Liver (tissue), 9 donors: Measurements from ENCODE around the gene TSPAN12. TPM values are rescaled to one million over a fixed set of nuclear protein-coding genes. Genes with fewer than 3 reads are reported as not detected.

ENCODE experiments used
- DNase-seq: peaks from one replicate; pipeline ENCODE4 v3.0.0-alpha.2; 2017; ENCODE audit warnings: low spot score
- H3K27ac ChIP-seq, 2 donors: one replicate each; pipeline ENCODE4 v1.7.0; 2013; ENCODE audit warnings: inconsistent platforms in 2 of 2, low read length in 2 of 2, control low read depth in 1 of 2, low read depth in 1 of 2, mild to moderate bottlenecking in 1 of 2
- H3K27me3 ChIP-seq, 4 donors: one replicate each; pipeline versions ENCODE4 v1.6.1 to v1.7.0; 2013; ENCODE audit warnings: low read length in 3 of 4, inconsistent platforms in 1 of 4, mild to moderate bottlenecking in 1 of 4, moderate library complexity in 1 of 4; ENCODE audit not compliant: control insufficient read depth in 4 of 4, insufficient read depth in 4 of 4
- H3K36me3 ChIP-seq, 4 donors: one replicate each; pipeline versions ENCODE4 v1.6.1 to v1.7.0; 2013; ENCODE audit warnings: low read length in 3 of 4, mild to moderate bottlenecking in 3 of 4, low read depth in 1 of 4, moderate library complexity in 1 of 4; ENCODE audit not compliant: control insufficient read depth in 4 of 4, insufficient read depth in 3 of 4
- H3K4me1 ChIP-seq, 4 donors: one replicate each; pipeline versions ENCODE4 v1.6.1 to v1.7.0; 2013; ENCODE audit warnings: low read length in 3 of 4, mild to moderate bottlenecking in 3 of 4, moderate library complexity in 1 of 4; ENCODE audit not compliant: control insufficient read depth in 4 of 4, insufficient read depth in 4 of 4
- H3K4me3 ChIP-seq, 3 donors: one replicate each; pipeline versions ENCODE4 v1.6.1 to v1.7.0; 2013; ENCODE audit warnings: low read length in 3 of 3, control low read depth in 1 of 3, low read depth in 1 of 3, mild to moderate bottlenecking in 1 of 3
- H3K9ac ChIP-seq, 2 donors: one replicate each; pipeline ENCODE4 v1.7.0; 2013; ENCODE audit warnings: low read length in 2 of 2, mild to moderate bottlenecking in 2 of 2, moderate library complexity in 2 of 2, control low read depth in 1 of 2, low read depth in 1 of 2
- H3K9me3 ChIP-seq, 4 donors: one replicate each; pipeline versions ENCODE4 v1.6.1 to v1.7.0; 2013; ENCODE audit warnings: low read length in 3 of 4; ENCODE audit not compliant: control insufficient read depth in 4 of 4
- ATF3 ChIP-seq: IDR thresholded peaks from 2 replicates; pipeline ENCODE4 v1.6.1; 2016; ENCODE audit warnings: antibody characterized with exemption
- CTCF ChIP-seq: fragments of 150-350 bp; IDR thresholded peaks from 2 replicates; pipeline ENCODE4 v1.5.1; 2017; ENCODE audit warnings: improper control_type of control experiment, low read depth, low read length; ENCODE audit not compliant: missing input control
- EGR1 ChIP-seq, 2 donors: IDR thresholded peaks; 2 replicates each; pipeline ENCODE4 v1.6.1; 2016 to 2018; ENCODE audit warnings: antibody characterized with exemption in 2 of 2, low read depth in 2 of 2
- FOXA1 ChIP-seq: IDR thresholded peaks from 2 replicates; pipeline ENCODE4 v1.6.1; 2016; ENCODE audit warnings: antibody characterized with exemption
- FOXA2 ChIP-seq: IDR thresholded peaks from 2 replicates; pipeline ENCODE4 v1.6.1; 2016; ENCODE audit warnings: antibody characterized with exemption
- GABPA ChIP-seq, 2 donors: IDR thresholded peaks in 1 of 2; conservative IDR thresholded peaks in 1 of 2; 2 replicates each; pipeline ENCODE4 v1.6.1; 2016; ENCODE audit warnings: antibody characterized with exemption in 2 of 2, mild to moderate bottlenecking in 1 of 2, moderate library complexity in 1 of 2
- HNF4A ChIP-seq, 2 donors: conservative IDR thresholded peaks; 2 replicates each; pipeline ENCODE4 v1.6.1; 2016; ENCODE audit warnings: antibody characterized with exemption in 2 of 2, mild to moderate bottlenecking in 2 of 2
- HNF4G ChIP-seq: IDR thresholded peaks from 2 replicates; pipeline ENCODE4 v1.6.1; 2016; ENCODE audit warnings: antibody characterized with exemption
- JUND ChIP-seq, 2 donors: IDR thresholded peaks; 2 replicates each; pipeline ENCODE4 v1.6.1; 2016; ENCODE audit warnings: antibody characterized with exemption in 2 of 2
- MAX ChIP-seq: IDR thresholded peaks from 2 replicates; pipeline ENCODE4 v1.6.1; 2016; ENCODE audit warnings: antibody characterized with exemption
- NR2F2 ChIP-seq: IDR thresholded peaks from 2 replicates; pipeline ENCODE4 v1.6.1; 2016; ENCODE audit warnings: antibody characterized with exemption
- RAD21 ChIP-seq, 2 donors: IDR thresholded peaks; 2 replicates each; pipeline ENCODE4 v1.6.1; 2016; ENCODE audit warnings: antibody characterized with exemption in 2 of 2, mild to moderate bottlenecking in 2 of 2
- REST ChIP-seq: IDR thresholded peaks from 2 replicates; pipeline ENCODE4 v1.6.1; 2016; ENCODE audit warnings: antibody characterized with exemption, mild to moderate bottlenecking
- RXRA ChIP-seq, 2 donors: IDR thresholded peaks; 2 replicates each; pipeline ENCODE4 v1.6.1; 2017 to 2018; ENCODE audit warnings: antibody characterized with exemption in 2 of 2, mild to moderate bottlenecking in 1 of 2
- SP1 ChIP-seq: IDR thresholded peaks from 2 replicates; pipeline ENCODE4 v1.6.1; 2018; ENCODE audit warnings: antibody characterized with exemption, mild to moderate bottlenecking
- TAF1 ChIP-seq: conservative IDR thresholded peaks from 2 replicates; pipeline ENCODE4 v1.6.1; 2016; ENCODE audit warnings: antibody characterized with exemption, mild to moderate bottlenecking
- YY1 ChIP-seq: IDR thresholded peaks from 2 replicates; pipeline ENCODE4 v1.6.1; 2016; ENCODE audit warnings: antibody characterized with exemption, mild to moderate bottlenecking
- ZBTB33 ChIP-seq: IDR thresholded peaks from 2 replicates; pipeline ENCODE4 v1.6.1; 2016; ENCODE audit warnings: antibody characterized with exemption
- WGBS: extraction: QIAGEN DNeasy Blood & Tissue Kit; methylation state at CpG from one replicate; pipeline ENCODE4 v1.1.7; 2013; 5-methylcytosine and 5-hydroxymethylcytosine counted together
- polyA plus RNA-seq, 2 donors: library from polyadenylated mRNA; stranded (reverse) in 1 of 2; unstranded in 1 of 2; fragments of 200-250 nt in 1 of 2; fragments of >200 nt in 1 of 2; fragmentation: Nextera tagmentation in 1 of 2; extraction: Ambion mirVana in 1 of 2; gene quantifications; one replicate each; pipeline versions ENCODE4 v1.2.1 to v1.2.3, GENCODE V29; 2013 to 2015
- total RNA-seq, 2 donors: library from RNA; depleted of rRNA; stranded (reverse); fragments of >200 nt; gene quantifications; one replicate each; pipeline ENCODE4 v1.2.3, GENCODE V29; 2014
- donor health status: healthy.
- donor health status: healthy.
- donor health status: healthy.
- donor health status: healthy.
- donor health status: healthy.

TSPAN12 gene
- total and polyA plus RNA-seq, 4 donors, result 10.6 to 21.5 (median 14.9) TPM

GRCh38 chr7:120785095-120785494 lies 72.8 kb downstream of the TSPAN12 start:
- H3K9ac ChIP-seq, result no peak overlapping the region
- 87% methylated on average over 1 of the region's 1 CpG for WGBS
- H3K9me3 ChIP-seq, result no peaks in the 10 kb centered on the region
- no peaks in the 10 kb centered on the region for H3K27me3 ChIP-seq
- H3K36me3 ChIP-seq, result peaks cover 0 to 3% (median 2%) of the 10 kb centered on the region in 4 donors
- H3K27ac ChIP-seq, result no peak overlapping the region
- no peak for DNase-seq
- no peaks in the 10 kb centered on the region for H3K4me1 ChIP-seq
- no peak overlapping the region for H3K4me3 ChIP-seq
- TF ChIP-seq YY1, result no peak
- no peak for TF ChIP-seq FOXA2
- TF ChIP-seq FOXA1, result no peak
- TF ChIP-seq ATF3, result no peak
- TF ChIP-seq MAX, result no peak
- no peak for TF ChIP-seq HNF4G

- no peak for TF ChIP-seq MAX
- no peak for TF ChIP-seq HNF4A (conservative IDR thresholded peaks at IDR 0.05)
- no peak for TF ChIP-seq RAD21 (IDR thresholded peaks at IDR 0.05)
- no peak for TF ChIP-seq SP1
- no peak for TF ChIP-seq NR2F2
- TF ChIP-seq RXRA (IDR thresholded peaks at IDR 0.05), result no peak
- no peak for TF ChIP-seq GABPA (IDR thresholded peaks at IDR 0.05 in 1 of 2, conservative IDR thresholded peaks at IDR 0.05 in 1 of 2)
- TF ChIP-seq HNF4G, result no peak
- no peak for TF ChIP-seq EGR1 (IDR thresholded peaks at IDR 0.05; ENCODE audit: low read depth in 2 of 2)
- no peak for TF ChIP-seq FOXA1
- no peak for TF ChIP-seq FOXA2
- TF ChIP-seq JUND (IDR thresholded peaks at IDR 0.05), result no peak
- no peak for TF ChIP-seq YY1
- no peak for TF ChIP-seq ATF3
- TF ChIP-seq REST, result no peak
- no peak for TF ChIP-seq ZBTB33
- no peak for TF ChIP-seq CTCF
- no peak for TF ChIP-seq TAF1
Observed at GRCh38 chr7:120783721-120784120, 74.2 kb downstream of the TSPAN12 start.

More at GRCh38 chr7:120783721-120784120, 74.2 kb downstream of the TSPAN12 start:
- no peak for DNase-seq
- Histone ChIP-seq H3K27ac (no peak overlapping the region), H3K36me3 (peaks cover 0 to 2% (median 2%) of the 10 kb centered on the region in 4 donors), H3K4me1 (no peaks in the 10 kb centered on the region), H3K27me3 (no peaks in the 10 kb centered on the region), H3K9me3 (no peaks in the 10 kb centered on the region), H3K4me3 (no peak overlapping the region), H3K9ac (no peak overlapping the region)
- 84% methylated on average over 5 of the region's 5 CpGs for WGBS
